HG03439 (cell line): ENCODE data around the gene NBAS.
"Not testable (repeated sequence)": the region's sequence is repeated elsewhere in the genome, so short reads cannot be mapped to it uniquely, and the experiment has no call there.

Source experiments
- ATAC-seq: cut with Tn5 transposase; IDR thresholded peaks from one replicate; pipeline ENCODE4 v1.9.1; 2021; ENCODE audit warnings: mild to moderate bottlenecking, moderate library complexity; ENCODE audit not compliant: unreplicated experiment

The NBAS gene

GRCh38 chr2:15429032-15429431, 132.1 kb downstream of the NBAS start:
- ATAC-seq = no peak

- no peak for ATAC-seq
Measured at GRCh38 chr2:15427987-15428386, 133.1 kb downstream of the NBAS start.

- ATAC-seq = no peak
Measured at GRCh38 chr2:15426606-15427005, 134.5 kb downstream of the NBAS start.

- ATAC-seq = no peak
Measured at GRCh38 chr2:15425712-15426111, 135.4 kb downstream of the NBAS start.

- no peak for ATAC-seq
Measured at GRCh38 chr2:15421753-15422152, 139.4 kb downstream of the NBAS start.

GRCh38 chr2:15415748-15416147, 145.4 kb downstream of the NBAS start:
- ATAC-seq = no peak

- no peak for ATAC-seq
Measured at GRCh38 chr2:15412779-15413178, 148.4 kb downstream of the NBAS start.

GRCh38 chr2:15412309-15412708, 148.8 kb downstream of the NBAS start:
- no peak for ATAC-seq

- ATAC-seq = no peak
Measured at GRCh38 chr2:15410884-15411283, 150.2 kb downstream of the NBAS start.

GRCh38 chr2:15408759-15409158, 152.4 kb downstream of the NBAS start:
- ATAC-seq = no peak

GRCh38 chr2:15407666-15408065, 153.5 kb downstream of the NBAS start:
- ATAC-seq = no peak

GRCh38 chr2:15404511-15404910, 156.6 kb downstream of the NBAS start:
- ATAC-seq = not testable (repeated sequence)

GRCh38 chr2:15400240-15400826, 160.8 kb downstream of the NBAS start:
- no peak for ATAC-seq

- ATAC-seq = no peak
Measured at GRCh38 chr2:15399241-15399640, 161.9 kb downstream of the NBAS start.

GRCh38 chr2:15391751-15392150, 169.4 kb downstream of the NBAS start:
- ATAC-seq = no peak

- ATAC-seq = no peak
Measured at GRCh38 chr2:15389895-15390294, 171.2 kb downstream of the NBAS start.

- ATAC-seq = no peak
Measured at GRCh38 chr2:15389326-15389700, 171.8 kb downstream of the NBAS start.

GRCh38 chr2:15388406-15389325, 172.5 kb downstream of the NBAS start:
- no peak for ATAC-seq

GRCh38 chr2:15385184-15385583, 175.9 kb downstream of the NBAS start:
- ATAC-seq = no peak

GRCh38 chr2:15383695-15384350, 177.3 kb downstream of the NBAS start:
- ATAC-seq = no peak

- no peak for ATAC-seq
Measured at GRCh38 chr2:15378148-15378908, 182.8 kb downstream of the NBAS start.
